ENCODE measurements around the gene MAPK1. TPM values are rescaled to one million over a fixed set of nuclear protein-coding genes. Genes with fewer than 3 reads are reported as not detected.
A peak's percentile ranks its signal among the peaks of the same experiment; 100 is the strongest.

MAPK1 gene
- total and polyA plus RNA-seq, 9 of the 15 experiments (the other 6 are each of a cell fraction or from before 2014, with no cell fraction given) = 46.3 to 575 (median 283) TPM

DNA sequence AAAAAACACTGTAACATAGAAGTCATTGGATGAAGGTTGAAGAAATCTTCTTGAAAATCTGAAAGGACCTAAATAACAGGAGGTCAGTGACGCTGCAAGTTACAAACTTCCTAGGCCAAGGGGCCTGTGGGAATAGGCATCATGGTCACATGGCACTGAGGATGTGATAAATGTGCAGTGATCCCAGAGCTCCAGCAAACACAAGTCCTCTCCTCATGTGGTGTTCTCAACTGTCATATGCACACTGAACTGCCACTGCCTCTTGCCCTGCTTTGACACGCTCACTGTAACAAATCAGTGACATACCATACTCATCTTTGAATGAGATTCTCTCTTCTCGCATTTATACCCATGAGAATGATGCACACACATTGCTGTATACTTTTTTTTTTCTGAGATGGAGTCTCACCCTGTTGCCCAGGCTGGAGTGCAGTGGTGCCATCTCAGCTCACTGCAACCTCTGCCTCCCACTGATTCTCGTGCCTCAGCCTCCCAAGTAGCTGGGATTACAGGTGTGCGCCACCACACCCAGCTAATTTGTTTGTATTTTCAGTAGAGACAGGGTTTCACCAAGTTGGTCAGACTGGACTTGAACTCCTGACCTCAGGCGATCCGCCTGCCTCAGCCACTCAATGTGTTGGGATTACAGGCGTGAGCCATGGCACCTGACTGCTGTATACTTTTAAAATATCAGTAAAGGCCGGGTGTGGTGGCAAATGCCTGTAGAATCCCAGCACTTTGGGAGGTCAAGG, 66.7 kb downstream of the MAPK1 start (continued):
- TF ChIP-seq BDP1 (IDR thresholded peaks at IDR 0.05; ENCODE audit: insufficient read depth, insufficient read length) (no peak), TEAD4 (IDR thresholded peaks at IDR 0.05; ENCODE audit: low read length) (no peak), TEAD4 (CRISPR knock-in tag; IDR thresholded peaks at IDR 0.05; ENCODE audit: borderline replicate concordance) (peak; percentile 81), ZNF263 (CRISPR knock-in tag; IDR thresholded peaks at IDR 0.05; ENCODE audit: borderline replicate concordance) (peak; percentile 51; the same call in 1 of the 2 replicates), STAG1 (CRISPR knock-in tag; IDR thresholded peaks at IDR 0.05; ENCODE audit: borderline replicate concordance) (peak; percentile 45; the same call in 1 of the 2 replicates), ZNF511 (CRISPR knock-in tag; IDR thresholded peaks at IDR 0.05) (peak; percentile 92), ZNF431 (CRISPR knock-in tag; IDR thresholded peaks at IDR 0.05) (0 out of 2 replicates have a peak, but pooled peaks have one; percentile 51), TOE1 (IDR thresholded peaks at IDR 0.05; ENCODE audit: borderline replicate concordance) (no peak), TOE1 (CRISPR knock-in tag; IDR thresholded peaks at IDR 0.05; ENCODE audit: borderline replicate concordance, low read depth) (0 out of 2 replicates have a peak, but pooled peaks have one; percentile 76), FOXP1 (CRISPR knock-in tag; IDR thresholded peaks at IDR 0.05) (peak; percentile 85; the same call in 1 of the 2 replicates), CEBPG (CRISPR knock-in tag; IDR thresholded peaks at IDR 0.05) (peak; percentile 27; the same call in 1 of the 2 replicates), CEBPG (tag; conservative IDR thresholded peaks at IDR 0.05 in 1 of 2, IDR thresholded peaks at IDR 0.05 in 1 of 2) (no peak), MAX (CRISPR knock-in tag; IDR thresholded peaks at IDR 0.05) (peak; percentile 68), ATF2 (CRISPR knock-in tag; IDR thresholded peaks at IDR 0.05) (peak; percentile 43; the same call in 1 of the 2 replicates), TEAD1 (CRISPR knock-in tag; IDR thresholded peaks at IDR 0.05) (0 out of 4 replicates have a peak, but pooled peaks of 1 of the 2 experiments have one; percentile 28), IRF1 (CRISPR knock-in tag; IDR thresholded peaks at IDR 0.05; ENCODE audit: borderline replicate concordance) (no peak), BRCA1 (IDR thresholded peaks at IDR 0.05) (no peak), BRCA1 (CRISPR knock-in tag; IDR thresholded peaks at IDR 0.05) (peak; percentile 88; the same call in 1 of the 2 replicates), GABPA (tag; conservative IDR thresholded peaks at IDR 0.05; ENCODE audit: low read depth) (no peak)
- TF ChIP-seq, protein P1, sequence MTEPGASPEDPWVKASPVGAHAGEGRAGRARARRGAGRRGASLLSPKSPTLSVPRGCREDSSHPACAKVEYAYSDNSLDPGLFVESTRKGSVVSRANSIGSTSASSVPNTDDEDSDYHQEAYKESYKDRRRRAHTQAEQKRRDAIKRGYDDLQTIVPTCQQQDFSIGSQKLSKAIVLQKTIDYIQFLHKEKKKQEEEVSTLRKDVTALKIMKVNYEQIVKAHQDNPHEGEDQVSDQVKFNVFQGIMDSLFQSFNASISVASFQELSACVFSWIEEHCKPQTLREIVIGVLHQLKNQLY (CRISPR knock-in tag; conservative IDR thresholded peaks at IDR 0.05) = peak in 1 of 2 experiments; percentile 45; a peak in 2 of 4 replicates
- TF ChIP-seq, protein P2, sequence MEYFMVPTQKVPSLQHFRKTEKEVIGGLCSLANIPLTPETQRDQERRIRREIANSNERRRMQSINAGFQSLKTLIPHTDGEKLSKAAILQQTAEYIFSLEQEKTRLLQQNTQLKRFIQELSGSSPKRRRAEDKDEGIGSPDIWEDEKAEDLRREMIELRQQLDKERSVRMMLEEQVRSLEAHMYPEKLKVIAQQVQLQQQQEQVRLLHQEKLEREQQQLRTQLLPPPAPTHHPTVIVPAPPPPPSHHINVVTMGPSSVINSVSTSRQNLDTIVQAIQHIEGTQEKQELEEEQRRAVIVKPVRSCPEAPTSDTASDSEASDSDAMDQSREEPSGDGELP (CRISPR knock-in tag; IDR thresholded peaks at IDR 0.05; ENCODE audit: borderline replicate concordance) = peak; percentile 39; the same call in 1 of the 2 replicates
